Tracheal epithelial cell (primary cell): ENCODE results near the gene SHLD3. TPM values are rescaled to one million over a fixed set of nuclear protein-coding genes. Genes with fewer than 3 reads are reported as not detected.

Source experiments
- total RNA-seq: library from RNA; depleted of rRNA; stranded (reverse); fragments of >200 nt; gene quantifications from 2 replicates; pipeline ENCODE4 v1.2.1, GENCODE V29; 2014

SHLD3 gene, protein sequence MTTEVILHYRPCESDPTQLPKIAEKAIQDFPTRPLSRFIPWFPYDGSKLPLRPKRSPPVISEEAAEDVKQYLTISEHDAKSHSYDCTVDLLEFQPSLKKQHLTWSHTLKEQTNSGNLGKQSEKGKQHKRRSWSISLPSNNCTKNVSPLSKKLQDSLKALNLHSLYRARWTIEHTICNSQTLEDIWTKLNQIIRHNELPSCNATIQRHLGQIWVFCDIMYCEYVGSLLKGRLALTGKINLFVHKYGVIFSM
- 3.6 and 3.9 TPM in 2 replicates for total RNA-seq

GRCh38 chr5:65624571-65625555 is at the start of gene SHLD3, which contains the start of gene TRAPPC13:
SHLD3 (plus strand) TSS chr5:65625027; CDS start chr5:65629588, 4,561 bp downstream.
TRAPPC13 (plus strand) TSS chr5:65625027; CDS start chr5:65625061, 34 bp downstream.

DNA sequence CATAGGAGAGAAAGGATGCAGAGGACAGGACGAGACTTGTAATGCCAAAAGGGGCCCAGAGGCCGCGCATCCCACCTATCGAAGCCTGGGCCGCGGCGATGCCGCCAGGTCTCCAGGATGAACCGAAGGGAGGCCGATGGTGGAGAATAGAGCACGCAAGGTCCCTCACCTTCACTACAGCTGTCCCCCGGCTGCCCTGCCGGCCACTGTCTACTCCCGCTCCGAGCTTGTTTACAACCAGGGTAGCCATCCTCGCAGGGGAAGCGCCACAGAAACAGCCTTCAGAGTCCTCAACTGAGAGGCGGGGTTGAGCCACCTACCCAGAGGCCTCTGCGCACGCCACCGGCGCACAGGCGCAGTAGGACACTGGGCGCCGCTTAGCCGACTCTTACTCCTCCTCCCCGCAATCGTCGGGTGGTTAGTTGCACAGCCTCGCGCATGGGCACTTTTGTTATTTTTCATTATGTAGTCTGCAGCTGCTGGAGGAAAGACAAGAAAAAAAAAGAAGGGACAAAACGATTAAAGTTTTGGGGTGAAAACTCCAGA is 729 bp upstream of the SHLD3 start, which contains the start of gene TRIM23:
TRIM23 (minus strand) TSS at position 309 of the 546 bp plus-strand sequence; CDS start at position 250, 59 bp downstream.

Other genes with a start within 250 kb of the SHLD3 start
- gene ADAMTS6, start 143.1 kb upstream of the SHLD3 start, total RNA-seq, result 17.1 and 34.0 TPM in 2 replicates
- gene CENPK, start 61.9 kb upstream of the SHLD3 start, total RNA-seq, result 1.5 and 7.5 TPM in 2 replicates
- 17.5 and 21.2 TPM in 2 replicates for gene PPWD1, start 61.7 kb upstream of the SHLD3 start, total RNA-seq
- 18.3 and 18.8 TPM in 2 replicates for gene TRIM23, start 694 bp upstream of the SHLD3 start, total RNA-seq
- gene TRAPPC13, start within 50 bp of the SHLD3 start, total RNA-seq, result 15.7 and 22.0 TPM in 2 replicates
- gene SGTB, start 97.1 kb downstream of the SHLD3 start, total RNA-seq, result 7.5 and 12.3 TPM in 2 replicates
- 39.9 and 62.7 TPM in 2 replicates for gene NLN, start 97.2 kb downstream of the SHLD3 start, total RNA-seq